Measurements from ENCODE around the gene ZNF391. TPM values are rescaled to one million over a fixed set of nuclear protein-coding genes. Genes with fewer than 3 reads are reported as not detected.

The ZNF391 gene
- total RNA-seq, 1 donor from 2014 or later: 1.3 TPM

DNA sequence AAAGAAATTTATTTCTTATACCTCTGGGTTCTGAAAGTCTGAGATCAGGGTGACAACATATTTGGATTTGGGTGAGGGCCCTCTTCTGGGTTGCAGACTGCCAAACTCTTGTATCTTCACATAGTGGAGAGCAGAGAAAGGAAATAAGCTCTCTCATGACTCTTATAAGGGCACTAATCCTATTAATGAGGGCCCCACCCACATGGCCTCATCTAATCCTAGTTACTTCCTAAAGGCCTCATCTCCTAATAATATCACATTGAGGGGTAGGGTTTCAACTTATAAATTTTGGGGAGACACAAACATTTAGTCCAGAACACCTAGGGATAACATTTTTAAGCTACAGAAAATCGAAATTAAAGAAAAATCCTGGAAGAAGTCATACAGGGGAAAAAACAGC is 5.1 kb upstream of the ZNF391 start:
- Histone ChIP-seq H3K27me3 (ENCODE audit: low read depth) (peaks cover 11% of the 10 kb centered on the region), H3K9me3 (replicated peaks) (peaks cover 12% of the 10 kb centered on the region), H3K4me3 (no peak overlapping the region), H3K27ac (replicated peaks) (no peak overlapping the region), H3K36me3 (no peaks in the 10 kb centered on the region), H3K4me1 (peaks cover 9% of the 10 kb centered on the region)
- intact Hi-C loops (cut with micrococcal nuclease): no loop called here
- TF ChIP-seq, protein P1, sequence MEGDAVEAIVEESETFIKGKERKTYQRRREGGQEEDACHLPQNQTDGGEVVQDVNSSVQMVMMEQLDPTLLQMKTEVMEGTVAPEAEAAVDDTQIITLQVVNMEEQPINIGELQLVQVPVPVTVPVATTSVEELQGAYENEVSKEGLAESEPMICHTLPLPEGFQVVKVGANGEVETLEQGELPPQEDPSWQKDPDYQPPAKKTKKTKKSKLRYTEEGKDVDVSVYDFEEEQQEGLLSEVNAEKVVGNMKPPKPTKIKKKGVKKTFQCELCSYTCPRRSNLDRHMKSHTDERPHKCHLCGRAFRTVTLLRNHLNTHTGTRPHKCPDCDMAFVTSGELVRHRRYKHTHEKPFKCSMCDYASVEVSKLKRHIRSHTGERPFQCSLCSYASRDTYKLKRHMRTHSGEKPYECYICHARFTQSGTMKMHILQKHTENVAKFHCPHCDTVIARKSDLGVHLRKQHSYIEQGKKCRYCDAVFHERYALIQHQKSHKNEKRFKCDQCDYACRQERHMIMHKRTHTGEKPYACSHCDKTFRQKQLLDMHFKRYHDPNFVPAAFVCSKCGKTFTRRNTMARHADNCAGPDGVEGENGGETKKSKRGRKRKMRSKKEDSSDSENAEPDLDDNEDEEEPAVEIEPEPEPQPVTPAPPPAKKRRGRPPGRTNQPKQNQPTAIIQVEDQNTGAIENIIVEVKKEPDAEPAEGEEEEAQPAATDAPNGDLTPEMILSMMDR (IDR thresholded peaks at IDR 0.05; ENCODE audit: borderline replicate concordance): no peak
- DNase-seq: no peak

- Histone ChIP-seq H3K4me3 (no peak overlapping the region), H3K27ac (replicated peaks) (no peak overlapping the region), H3K4me1 (peaks cover 20% of the 10 kb centered on the region), H3K9me3 (replicated peaks) (peaks cover 8% of the 10 kb centered on the region), H3K36me3 (peaks cover 6% of the 10 kb centered on the region), H3K27me3 (ENCODE audit: low read depth) (no peaks in the 10 kb centered on the region)
- intact Hi-C loops (cut with micrococcal nuclease): no loop called here
- no peak for DNase-seq
- TF ChIP-seq, protein P1 (IDR thresholded peaks at IDR 0.05; ENCODE audit: borderline replicate concordance): no peak
Measured at GRCh38 chr6:27392623-27393022, 4.1 kb downstream of the ZNF391 start.

GRCh38 chr6:27394073-27394472 is 5.5 kb downstream of the ZNF391 start:
- Histone ChIP-seq H3K27me3 (ENCODE audit: low read depth) (no peaks in the 10 kb centered on the region), H3K27ac (replicated peaks) (no peak overlapping the region), H3K4me1 (peaks cover 5% of the 10 kb centered on the region), H3K36me3 (peaks cover 15% of the 10 kb centered on the region), H3K9me3 (replicated peaks) (peaks cover 21% of the 10 kb centered on the region), H3K4me3 (no peak overlapping the region)
- DNase-seq: no peak
- intact Hi-C loops (cut with micrococcal nuclease): no loop called here
- TF ChIP-seq, protein P1 (IDR thresholded peaks at IDR 0.05; ENCODE audit: borderline replicate concordance): no peak

DNA sequence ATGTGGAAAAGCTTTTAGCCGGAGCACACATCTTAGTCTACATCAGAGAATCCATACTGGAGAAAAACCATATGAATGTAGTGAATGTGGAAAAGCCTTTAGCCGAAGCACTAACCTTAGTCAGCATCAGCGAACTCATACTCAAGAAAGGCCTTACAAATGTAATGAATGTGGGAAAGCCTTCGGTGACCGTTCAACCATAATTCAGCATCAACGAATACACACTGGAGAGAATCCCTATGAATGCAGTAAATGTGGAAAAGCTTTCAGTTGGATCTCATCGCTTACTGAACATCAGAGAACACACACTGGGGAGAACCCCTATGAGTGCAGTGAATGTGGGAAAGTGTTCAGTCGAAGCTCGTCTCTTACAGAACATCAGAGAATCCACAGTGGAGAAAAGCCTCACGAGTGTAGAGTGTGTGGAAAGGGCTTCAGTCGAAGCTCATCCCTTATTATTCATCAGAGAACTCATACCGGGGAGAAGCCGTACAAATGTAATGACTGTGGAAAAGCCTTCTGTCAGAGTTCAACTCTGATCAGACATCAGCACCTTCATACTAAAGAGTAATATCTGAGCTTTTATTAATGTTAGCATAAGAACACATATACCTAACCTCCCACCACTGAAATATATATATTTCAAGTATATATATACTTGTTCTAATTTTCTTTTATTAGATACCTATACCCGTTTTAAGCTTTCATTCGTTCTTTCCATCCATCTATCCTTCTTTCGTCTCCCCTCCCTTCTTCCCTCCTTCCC is 12.5 kb downstream of the ZNF391 start:
- no peak overlapping the region for H3K4me3 ChIP-seq
- intact Hi-C loops (cut with micrococcal nuclease): no loop called here
- H3K27ac ChIP-seq (replicated peaks): no peak overlapping the region
- peaks cover 72% of the 10 kb centered on the region for H3K9me3 ChIP-seq (replicated peaks)
- TF ChIP-seq, protein P1 (IDR thresholded peaks at IDR 0.05; ENCODE audit: borderline replicate concordance): no peak
- DNase-seq: no peak
- no peaks in the 10 kb centered on the region for H3K27me3 ChIP-seq (ENCODE audit: low read depth)
- H3K36me3 ChIP-seq: peaks cover 53% of the 10 kb centered on the region
- no peaks in the 10 kb centered on the region for H3K4me1 ChIP-seq

- H3K9me3 ChIP-seq (replicated peaks): peaks cover 31% of the 10 kb centered on the region
- DNase-seq: no peak
- H3K4me1 ChIP-seq: no peaks in the 10 kb centered on the region
- no peak overlapping the region for H3K4me3 ChIP-seq
- H3K27me3 ChIP-seq (ENCODE audit: low read depth): no peaks in the 10 kb centered on the region
- no peak overlapping the region for H3K27ac ChIP-seq (replicated peaks)
- intact Hi-C loops (cut with micrococcal nuclease): no loop called here
- TF ChIP-seq, protein P1 (IDR thresholded peaks at IDR 0.05; ENCODE audit: borderline replicate concordance): no peak
- peaks cover 17% of the 10 kb centered on the region for H3K36me3 ChIP-seq
Measured at GRCh38 chr6:27406085-27406484, 17.5 kb downstream of the ZNF391 start.
